ENCODE results near the gene MED29. TPM values are rescaled to one million over a fixed set of nuclear protein-coding genes. Genes with fewer than 3 reads are reported as not detected.
A peak's percentile ranks its signal among the peaks of the same experiment; 100 is the strongest.

MED29 gene
- total RNA-seq, 1 experiment from 2014 or later = 42.9 TPM

GRCh38 chr19:39444598-39445195 is 53.5 kb downstream of the MED29 start:
- Mint-ChIP-seq H3K4me3 (peak overlapping the region; percentile 100), H3K9me3 (no peaks in the 10 kb centered on the region), H3K4me1 (peaks cover 22% of the 10 kb centered on the region), H3K36me3 (peaks cover 32% of the 10 kb centered on the region; the same call in 1 of the 2 replicates), H3K27ac (peak overlapping the region; percentile 98), H3K27me3 (ENCODE audit: low read depth) (0 out of 2 replicates have a peak, but pooled peaks cover 2% of the 10 kb centered on the region)
- POLR2A ChIA-PET = interaction anchor here (0.6 to 2.5 kb wide), 6 partner anchors 9 to 463 kb away, joined by 3 to 47 read pairs (median 5); partner anchors contain the start of gene RPS16
- 0 out of 2 replicates have a peak, but pooled peaks have one; percentile 12 for TF ChIP-seq ZNF121 (CRISPR knock-in tag; IDR thresholded peaks at IDR 0.05)
- TF ChIP-seq NR2C2 (CRISPR knock-in tag; IDR thresholded peaks at IDR 0.05) = no peak
- TF ChIP-seq MYBL2 (CRISPR knock-in tag; IDR thresholded peaks at IDR 0.05) = no peak
- TF ChIP-seq ELF4 (CRISPR knock-in tag; IDR thresholded peaks at IDR 0.05; ENCODE audit: low read depth) = no peak
- no peak for TF ChIP-seq ZMAT4 (CRISPR knock-in tag; IDR thresholded peaks at IDR 0.05)
- TF ChIP-seq ZBTB21 (CRISPR knock-in tag; IDR thresholded peaks at IDR 0.05; ENCODE audit: borderline replicate concordance) = no peak
- no peak for TF ChIP-seq ZNF512 (CRISPR knock-in tag; IDR thresholded peaks at IDR 0.05; ENCODE audit: borderline replicate concordance)
- no peak for DNase-seq (ENCODE audit: low spot score)
- CTCF ChIA-PET = interaction anchor here (0.6 to 1.5 kb wide), 6 partner anchors 30 to 88 kb away, joined by 3 to 9 read pairs (median 5); partner anchors contain the start of genes DLL3 and EID2B
- ATAC-seq = no peak

- Mint-ChIP-seq H3K27ac (peak within 1 kb of the TSS; percentile 98), H3K4me1 (peaks cover 19% of the 10 kb centered on the region), H3K4me3 (peak within 1 kb of the TSS; percentile 100), H3K36me3 (peaks cover 32% of the 10 kb centered on the region; the same call in 1 of the 2 replicates), H3K27me3 (ENCODE audit: low read depth) (0 out of 2 replicates have a peak, but pooled peaks cover 2% of the 10 kb centered on the region), H3K9me3 (no peaks in the 10 kb centered on the region)
- CTCF ChIA-PET = interaction anchor here (0.6 to 1.5 kb wide), 6 partner anchors 9 to 53 kb away, joined by 3 to 9 read pairs (median 4); partner anchors contain the start of genes DLL3 and RPS16
- peak; percentile 98 for ATAC-seq
- POLR2A ChIA-PET = interaction anchor here (0.6 to 2.5 kb wide), 7 partner anchors 10 to 464 kb away, joined by 3 to 47 read pairs (median 3); partner anchors contain the start of genes RPS16 and TIMM50
- DNase-seq (ENCODE audit: low spot score) = peak; percentile 97
- no peak; the same call in 1 of the 2 replicates for TF ChIP-seq KAT7 (CRISPR knock-in tag; IDR thresholded peaks at IDR 0.05; ENCODE audit: borderline replicate concordance)
- TF ChIP-seq ZNF416 (CRISPR knock-in tag; IDR thresholded peaks at IDR 0.05) = no peak
- TF ChIP-seq NR2C2 (CRISPR knock-in tag; IDR thresholded peaks at IDR 0.05) = peak; percentile 77
- no peak for TF ChIP-seq PREB (CRISPR knock-in tag; IDR thresholded peaks at IDR 0.05; ENCODE audit: borderline replicate concordance)
- no peak for TF ChIP-seq CDX4 (CRISPR knock-in tag; IDR thresholded peaks at IDR 0.05; ENCODE audit: borderline replicate concordance)
- TF ChIP-seq ELF4 (CRISPR knock-in tag; IDR thresholded peaks at IDR 0.05; ENCODE audit: low read depth) = no peak
- TF ChIP-seq ZNF423 (CRISPR knock-in tag; IDR thresholded peaks at IDR 0.05) = no peak
- TF ChIP-seq PRRX2 (CRISPR knock-in tag; IDR thresholded peaks at IDR 0.05) = no peak
- no peak; the same call in 1 of the 2 replicates for TF ChIP-seq MLX (CRISPR knock-in tag; IDR thresholded peaks at IDR 0.05)
- TF ChIP-seq HMGXB4 (CRISPR knock-in tag; IDR thresholded peaks at IDR 0.05) = peak; percentile 91
- 0 out of 2 replicates have a peak, but pooled peaks have one; percentile 41 for TF ChIP-seq ZNF532 (CRISPR knock-in tag; IDR thresholded peaks at IDR 0.05; ENCODE audit: borderline replicate concordance)
- no peak for TF ChIP-seq ATF6 (CRISPR knock-in tag; IDR thresholded peaks at IDR 0.05)
Observed at GRCh38 chr19:39445196-39446111, 54.3 kb downstream of the MED29 start, which contains the start of gene SUPT5H. Gene SUPT5H (plus strand): TSS chr19:39445582. CDS start chr19:39445891, 309 bp downstream.

Data from WTC11 (cell line).